K562 (cell line): Measurements from ENCODE around the gene RNF181. TPM values are rescaled to one million over a fixed set of nuclear protein-coding genes. Genes with fewer than 3 reads are reported as not detected.

ENCODE experiments used
- ARNT ChIP-seq, 2 experiments: fragments of 450-650 bp; IDR thresholded peaks; 2 replicates each; pipeline ENCODE4 v1.6.1; 2016; ENCODE audit warnings: mild to moderate bottlenecking in 1 of 2
- CCAR2 ChIP-seq: fragments of 200-400 bp; formaldehyde crosslinking; IDR thresholded peaks from 2 replicates; pipeline ENCODE4 v1.6.1; 2017; ENCODE audit warnings: mild to moderate bottlenecking, low read depth, low read length
- ELF2 ChIP-seq: fragments of 250-450 bp; sonication (Bioruptor Pico); IDR thresholded peaks from 2 replicates; pipeline ENCODE4 v1.5.0; 2021; ENCODE audit warnings: mild to moderate bottlenecking
- JUN ChIP-seq, 2 experiments: sonication (generic) in 1 of 2; formaldehyde crosslinking in 1 of 2; IDR thresholded peaks; 2 replicates each; pipeline versions ENCODE4 v1.6.1 to v1.8.0; 2012 to 2022; ENCODE audit warnings: borderline replicate concordance in 2 of 2, mild to moderate bottlenecking in 2 of 2, improper control_type of control experiment in 1 of 2, low read depth in 1 of 2, low read length in 1 of 2, missing genetic modification reagents in 1 of 2
- KDM1A ChIP-seq, 2 experiments: fragments of 450-650 bp; IDR thresholded peaks; 2 replicates each; pipeline ENCODE4 v1.6.1; 2016; ENCODE audit warnings: mild to moderate bottlenecking in 2 of 2
- KLF6 ChIP-seq: fragments of 250-450 bp; sonication (Bioruptor Pico); IDR thresholded peaks from 2 replicates; pipeline ENCODE4 v1.4.0; 2020; ENCODE audit warnings: mild to moderate bottlenecking, moderate library complexity, borderline replicate concordance
- NR2C1 ChIP-seq, 2 experiments: fragments of 450-650 bp; IDR thresholded peaks; 2 replicates each; pipeline ENCODE4 v1.6.1; 2017; ENCODE audit warnings: mild to moderate bottlenecking in 2 of 2, antibody characterized with exemption in 1 of 2, inconsistent platforms in 1 of 2, missing compliant biosample characterization in 1 of 2, missing genetic modification characterization in 1 of 2
- ZNF589 ChIP-seq: fragments of 200-800 bp; sonication (Bioruptor generic); IDR thresholded peaks from 2 replicates; pipeline ENCODE4 v1.6.1; 2016; ENCODE audit warnings: low read depth, missing genetic modification characterization, missing compliant biosample characterization
- polyA plus RNA-seq, 8 experiments: library from polyadenylated mRNA; depleted of rRNA in 4 of 8; stranded (reverse) in 5 of 8; unstranded in 3 of 8; fragments of >200 nt; fragmentation: Nextera tagmentation in 2 of 8; fragmentation: Illumina TruSeq in 1 of 8; extraction: Ambion mirVana in 2 of 8; extraction: Trizol in 1 of 8; gene quantifications; 2 replicates each; pipeline versions ENCODE4 v1.2.1 to v1.2.3, GENCODE V29; 2011 to 2014; ENCODE audit warnings: inconsistent platforms in 1 of 8, missing spikeins in 1 of 8
- total RNA-seq, 7 experiments: library from RNA; depleted of rRNA in 6 of 7; stranded (reverse); fragments of >200 nt in 6 of 7; fragmentation: Illumina TruSeq in 2 of 7; extraction: Trizol in 2 of 7; gene quantifications; 2 replicates each; pipeline versions ENCODE4 v1.2.1 to v1.2.3, GENCODE V29; 2011 to 2021; ENCODE audit warnings: low replicate concordance in 1 of 7
- TF ChIP-seq, protein P1 (sequence below): fragments of 250-450 bp; sonication (Bioruptor Pico); IDR thresholded peaks from 2 replicates; pipeline ENCODE4 v1.4.0; 2020
- TF ChIP-seq, protein P2 (sequence below): sonication (generic); formaldehyde crosslinking; IDR thresholded peaks from 2 replicates; pipeline ENCODE4 v1.8.0; 2022; ENCODE audit warnings: mild to moderate bottlenecking, missing genetic modification reagents

The RNF181 gene
- total and polyA plus RNA-seq, 9 of the 15 experiments (the other 6 are each of a cell fraction or from before 2014, with no cell fraction given) = 139 to 492 (median 253) TPM

DNA sequence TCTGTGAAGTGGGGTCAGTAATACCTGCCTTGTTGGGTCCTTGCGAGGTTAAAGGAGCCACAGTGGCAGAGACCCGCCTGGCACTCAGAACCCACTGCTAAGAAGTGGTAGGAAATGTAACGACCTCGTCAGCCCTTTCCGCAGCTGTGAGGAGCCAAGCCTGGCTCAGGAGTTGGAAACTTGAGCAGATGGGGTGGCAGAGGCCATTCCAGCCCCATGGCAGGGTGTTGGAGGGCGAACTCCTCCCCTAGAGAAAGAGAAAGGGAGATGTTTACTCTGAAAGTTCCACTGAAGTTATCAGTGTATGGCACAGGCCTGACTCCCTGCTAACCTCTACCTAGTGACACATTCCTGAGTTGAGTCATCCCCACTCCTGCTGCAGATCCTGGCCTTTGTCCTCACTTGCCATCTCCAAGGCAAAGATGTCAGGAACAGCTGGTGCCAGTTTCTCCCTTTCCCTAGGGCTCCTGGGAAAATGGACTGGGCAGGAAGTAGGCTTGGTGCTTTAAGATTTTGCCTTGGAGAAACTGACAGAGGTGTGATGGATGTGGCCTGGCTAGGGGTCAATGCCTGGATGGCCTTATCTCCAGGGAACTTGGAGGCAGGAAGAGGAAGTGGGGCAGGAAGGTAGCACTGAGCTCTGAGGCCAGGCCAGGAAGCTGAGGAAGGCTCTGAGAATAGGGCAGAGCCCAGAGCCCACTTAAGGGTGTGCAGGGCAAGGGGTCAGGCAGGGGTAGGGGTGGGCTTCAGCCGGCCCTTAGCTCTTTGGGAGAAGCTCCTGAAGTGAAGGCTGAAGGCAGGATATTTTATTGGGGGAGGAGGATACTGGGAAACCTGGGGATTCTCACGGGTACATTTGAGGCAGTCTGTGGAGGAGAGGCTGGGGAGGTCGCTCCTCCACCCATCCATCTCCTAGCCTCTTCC lies 10.4 kb upstream of the RNF181 start (continued):
- TF ChIP-seq NR2C1 (IDR thresholded peaks at IDR 0.05) (peak; percentile 76), NR2C1 (tag; IDR thresholded peaks at IDR 0.05) (peak; percentile 88), ZNF589 (CRISPR knock-in tag) (no peak; the same call in 1 of the 2 replicates), ARNT (IDR thresholded peaks at IDR 0.05) (peak in 1 of 2 experiments; percentile 21; a peak in 2 of 4 replicates), JUN (IDR thresholded peaks at IDR 0.05; ENCODE audit: borderline replicate concordance, low read depth, low read length) (peak; percentile 88; the same call in 1 of the 2 replicates), JUN (CRISPR knock-in tag; IDR thresholded peaks at IDR 0.05; ENCODE audit: borderline replicate concordance) (no peak), KDM1A (IDR thresholded peaks at IDR 0.05) (peak; percentile 87 to 90), CCAR2 (no peak), ELF2 (no peak; the same call in 1 of the 2 replicates), KLF6 (CRISPR knock-in tag) (no peak)
- TF ChIP-seq, protein P1, sequence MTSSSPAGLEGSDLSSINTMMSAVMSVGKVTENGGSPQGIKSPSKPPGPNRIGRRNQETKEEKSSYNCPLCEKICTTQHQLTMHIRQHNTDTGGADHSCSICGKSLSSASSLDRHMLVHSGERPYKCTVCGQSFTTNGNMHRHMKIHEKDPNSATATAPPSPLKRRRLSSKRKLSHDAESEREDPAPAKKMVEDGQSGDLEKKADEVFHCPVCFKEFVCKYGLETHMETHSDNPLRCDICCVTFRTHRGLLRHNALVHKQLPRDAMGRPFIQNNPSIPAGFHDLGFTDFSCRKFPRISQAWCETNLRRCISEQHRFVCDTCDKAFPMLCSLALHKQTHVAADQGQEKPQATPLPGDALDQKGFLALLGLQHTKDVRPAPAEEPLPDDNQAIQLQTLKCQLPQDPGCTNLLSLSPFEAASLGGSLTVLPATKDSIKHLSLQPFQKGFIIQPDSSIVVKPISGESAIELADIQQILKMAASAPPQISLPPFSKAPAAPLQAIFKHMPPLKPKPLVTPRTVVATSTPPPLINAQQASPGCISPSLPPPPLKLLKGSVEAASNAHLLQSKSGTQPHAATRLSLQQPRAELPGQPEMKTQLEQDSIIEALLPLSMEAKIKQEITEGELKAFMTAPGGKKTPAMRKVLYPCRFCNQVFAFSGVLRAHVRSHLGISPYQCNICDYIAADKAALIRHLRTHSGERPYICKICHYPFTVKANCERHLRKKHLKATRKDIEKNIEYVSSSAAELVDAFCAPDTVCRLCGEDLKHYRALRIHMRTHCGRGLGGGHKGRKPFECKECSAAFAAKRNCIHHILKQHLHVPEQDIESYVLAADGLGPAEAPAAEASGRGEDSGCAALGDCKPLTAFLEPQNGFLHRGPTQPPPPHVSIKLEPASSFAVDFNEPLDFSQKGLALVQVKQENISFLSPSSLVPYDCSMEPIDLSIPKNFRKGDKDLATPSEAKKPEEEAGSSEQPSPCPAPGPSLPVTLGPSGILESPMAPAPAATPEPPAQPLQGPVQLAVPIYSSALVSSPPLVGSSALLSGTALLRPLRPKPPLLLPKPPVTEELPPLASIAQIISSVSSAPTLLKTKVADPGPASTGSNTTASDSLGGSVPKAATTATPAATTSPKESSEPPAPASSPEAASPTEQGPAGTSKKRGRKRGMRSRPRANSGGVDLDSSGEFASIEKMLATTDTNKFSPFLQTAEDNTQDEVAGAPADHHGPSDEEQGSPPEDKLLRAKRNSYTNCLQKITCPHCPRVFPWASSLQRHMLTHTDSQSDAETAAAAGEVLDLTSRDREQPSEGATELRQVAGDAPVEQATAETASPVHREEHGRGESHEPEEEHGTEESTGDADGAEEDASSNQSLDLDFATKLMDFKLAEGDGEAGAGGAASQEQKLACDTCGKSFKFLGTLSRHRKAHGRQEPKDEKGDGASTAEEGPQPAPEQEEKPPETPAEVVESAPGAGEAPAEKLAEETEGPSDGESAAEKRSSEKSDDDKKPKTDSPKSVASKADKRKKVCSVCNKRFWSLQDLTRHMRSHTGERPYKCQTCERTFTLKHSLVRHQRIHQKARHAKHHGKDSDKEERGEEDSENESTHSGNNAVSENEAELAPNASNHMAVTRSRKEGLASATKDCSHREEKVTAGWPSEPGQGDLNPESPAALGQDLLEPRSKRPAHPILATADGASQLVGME (CRISPR knock-in tag) = peak; percentile 59; the same call in 1 of the 2 replicates
- TF ChIP-seq, protein P2, sequence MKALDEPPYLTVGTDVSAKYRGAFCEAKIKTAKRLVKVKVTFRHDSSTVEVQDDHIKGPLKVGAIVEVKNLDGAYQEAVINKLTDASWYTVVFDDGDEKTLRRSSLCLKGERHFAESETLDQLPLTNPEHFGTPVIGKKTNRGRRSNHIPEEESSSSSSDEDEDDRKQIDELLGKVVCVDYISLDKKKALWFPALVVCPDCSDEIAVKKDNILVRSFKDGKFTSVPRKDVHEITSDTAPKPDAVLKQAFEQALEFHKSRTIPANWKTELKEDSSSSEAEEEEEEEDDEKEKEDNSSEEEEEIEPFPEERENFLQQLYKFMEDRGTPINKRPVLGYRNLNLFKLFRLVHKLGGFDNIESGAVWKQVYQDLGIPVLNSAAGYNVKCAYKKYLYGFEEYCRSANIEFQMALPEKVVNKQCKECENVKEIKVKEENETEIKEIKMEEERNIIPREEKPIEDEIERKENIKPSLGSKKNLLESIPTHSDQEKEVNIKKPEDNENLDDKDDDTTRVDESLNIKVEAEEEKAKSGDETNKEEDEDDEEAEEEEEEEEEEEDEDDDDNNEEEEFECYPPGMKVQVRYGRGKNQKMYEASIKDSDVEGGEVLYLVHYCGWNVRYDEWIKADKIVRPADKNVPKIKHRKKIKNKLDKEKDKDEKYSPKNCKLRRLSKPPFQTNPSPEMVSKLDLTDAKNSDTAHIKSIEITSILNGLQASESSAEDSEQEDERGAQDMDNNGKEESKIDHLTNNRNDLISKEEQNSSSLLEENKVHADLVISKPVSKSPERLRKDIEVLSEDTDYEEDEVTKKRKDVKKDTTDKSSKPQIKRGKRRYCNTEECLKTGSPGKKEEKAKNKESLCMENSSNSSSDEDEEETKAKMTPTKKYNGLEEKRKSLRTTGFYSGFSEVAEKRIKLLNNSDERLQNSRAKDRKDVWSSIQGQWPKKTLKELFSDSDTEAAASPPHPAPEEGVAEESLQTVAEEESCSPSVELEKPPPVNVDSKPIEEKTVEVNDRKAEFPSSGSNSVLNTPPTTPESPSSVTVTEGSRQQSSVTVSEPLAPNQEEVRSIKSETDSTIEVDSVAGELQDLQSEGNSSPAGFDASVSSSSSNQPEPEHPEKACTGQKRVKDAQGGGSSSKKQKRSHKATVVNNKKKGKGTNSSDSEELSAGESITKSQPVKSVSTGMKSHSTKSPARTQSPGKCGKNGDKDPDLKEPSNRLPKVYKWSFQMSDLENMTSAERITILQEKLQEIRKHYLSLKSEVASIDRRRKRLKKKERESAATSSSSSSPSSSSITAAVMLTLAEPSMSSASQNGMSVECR (CRISPR knock-in tag) = no peak
